Measurements from ENCODE around the gene FBXO9.

FBXO9 gene

GRCh38 chr6:53064726-53065265, 408 bp upstream of the FBXO9 start:
- DNase-seq (ENCODE audit: low spot score): peak; percentile 93
- no peak for TF ChIP-seq CTCF (IDR thresholded peaks at IDR 0.05; ENCODE audit: borderline replicate concordance, control extremely low read depth, extremely low read depth, insufficient read depth, missing control alignments)
- in situ Hi-C loops (cut with MboI; ENCODE audit: low sequenced_read_pairs, unreplicated experiment): no loop called here

GRCh38 chr6:53066077-53066417, 843 bp downstream of the FBXO9 start:
- in situ Hi-C loops (cut with MboI; ENCODE audit: low sequenced_read_pairs, unreplicated experiment): no loop called here
- peak; percentile 46 for DNase-seq (ENCODE audit: low spot score)
- TF ChIP-seq CTCF (IDR thresholded peaks at IDR 0.05; ENCODE audit: borderline replicate concordance, control extremely low read depth, extremely low read depth, insufficient read depth, missing control alignments): peak; percentile 2

GRCh38 chr6:53066874-53067706, 1.9 kb downstream of the FBXO9 start:
- DNase-seq (ENCODE audit: low spot score): no peak
- no peak for TF ChIP-seq CTCF (IDR thresholded peaks at IDR 0.05; ENCODE audit: borderline replicate concordance, control extremely low read depth, extremely low read depth, insufficient read depth, missing control alignments)
- in situ Hi-C loops (cut with MboI; ENCODE audit: low sequenced_read_pairs, unreplicated experiment): no loop called here

GRCh38 chr6:53067849-53068361, 2.7 kb downstream of the FBXO9 start:
- no peak for TF ChIP-seq CTCF (IDR thresholded peaks at IDR 0.05; ENCODE audit: borderline replicate concordance, control extremely low read depth, extremely low read depth, insufficient read depth, missing control alignments)
- in situ Hi-C loops (cut with MboI; ENCODE audit: low sequenced_read_pairs, unreplicated experiment): no loop called here
- no peak for DNase-seq (ENCODE audit: low spot score)

GRCh38 chr6:53069427-53069826, 4.2 kb downstream of the FBXO9 start:
- no peak for DNase-seq (ENCODE audit: low spot score)
- no peak for TF ChIP-seq CTCF (IDR thresholded peaks at IDR 0.05; ENCODE audit: borderline replicate concordance, control extremely low read depth, extremely low read depth, insufficient read depth, missing control alignments)
- in situ Hi-C loops (cut with MboI; ENCODE audit: low sequenced_read_pairs, unreplicated experiment): no loop called here

- DNase-seq (ENCODE audit: low spot score): peak; percentile 63
- no peak for TF ChIP-seq CTCF (IDR thresholded peaks at IDR 0.05; ENCODE audit: borderline replicate concordance, control extremely low read depth, extremely low read depth, insufficient read depth, missing control alignments)
- in situ Hi-C loops (cut with MboI; ENCODE audit: low sequenced_read_pairs, unreplicated experiment): no loop called here
These were observed 5.6 kb downstream of the FBXO9 start for GRCh38 chr6:53070806-53071205.

Data from GM13976 (cell line).